ENCODE data around the gene SYPL1.

The SYPL1 gene

DNA sequence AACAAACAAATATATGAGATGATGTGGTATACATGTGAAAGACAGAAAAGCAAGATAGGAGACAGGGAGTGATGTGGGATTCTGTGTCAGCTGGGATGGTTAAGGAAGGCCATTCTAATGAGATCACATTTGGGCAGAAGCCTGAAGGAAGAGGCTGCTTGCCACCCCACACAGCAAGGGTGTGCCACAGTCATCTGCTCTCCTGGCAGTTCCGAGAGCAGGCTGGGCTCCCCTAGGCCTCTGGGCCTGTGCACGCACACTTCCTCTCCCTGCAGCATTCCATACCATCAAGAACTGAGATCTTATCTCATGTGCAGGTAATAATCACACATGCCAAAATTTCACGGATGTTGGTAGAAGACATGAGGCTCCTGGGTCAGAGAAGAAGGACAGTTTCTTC, 43.1 kb downstream of the SYPL1 start:
- H3K4me3 ChIP-seq (ENCODE audit: low read depth in 1 of 2, low read length in 1 of 2) = no peak overlapping the region
- no peak overlapping the region for H3K27ac ChIP-seq
- no peak for TF ChIP-seq CTCF (IDR thresholded peaks at IDR 0.05)

GRCh38 chr7:106068538-106068961, 43.6 kb downstream of the SYPL1 start:
- no peak for TF ChIP-seq CTCF (IDR thresholded peaks at IDR 0.05)
- no peaks in the 10 kb centered on the region for H3K9me3 ChIP-seq
- H3K4me3 ChIP-seq (ENCODE audit: low read depth in 1 of 2, low read length in 1 of 2) = no peak overlapping the region
- H3K27ac ChIP-seq = no peak overlapping the region
- H3K27me3 ChIP-seq = no peaks in the 10 kb centered on the region
- H3K36me3 ChIP-seq = no peaks in the 10 kb centered on the region
- peaks cover 25 to 30% of the 10 kb centered on the region in 2 experiments for H3K4me1 ChIP-seq (ENCODE audit: control insufficient read depth in 1 of 2, insufficient read depth in 1 of 2, low read depth in 1 of 2, low read length in 1 of 2)

More for the DNA sequence above, 43.1 kb downstream of the SYPL1 start:
- H3K27me3 ChIP-seq = no peaks in the 10 kb centered on the region
- H3K9me3 ChIP-seq = no peaks in the 10 kb centered on the region
- no peaks in the 10 kb centered on the region for H3K36me3 ChIP-seq
- H3K4me1 ChIP-seq (ENCODE audit: control insufficient read depth in 1 of 2, insufficient read depth in 1 of 2, low read depth in 1 of 2, low read length in 1 of 2) = peaks cover 25 to 30% of the 10 kb centered on the region in 2 experiments

- no peaks in the 10 kb centered on the region for H3K9me3 ChIP-seq
- peaks cover 21 to 28% of the 10 kb centered on the region in 2 experiments for H3K4me1 ChIP-seq (ENCODE audit: control insufficient read depth in 1 of 2, insufficient read depth in 1 of 2, low read depth in 1 of 2, low read length in 1 of 2)
- TF ChIP-seq CTCF (IDR thresholded peaks at IDR 0.05) = no peak
- H3K36me3 ChIP-seq = no peaks in the 10 kb centered on the region
- H3K4me3 ChIP-seq (ENCODE audit: low read depth in 1 of 2, low read length in 1 of 2) = no peak overlapping the region
- no peaks in the 10 kb centered on the region for H3K27me3 ChIP-seq
- no peak overlapping the region for H3K27ac ChIP-seq
Observed at GRCh38 chr7:106067678-106068077, 44.4 kb downstream of the SYPL1 start.

DNA sequence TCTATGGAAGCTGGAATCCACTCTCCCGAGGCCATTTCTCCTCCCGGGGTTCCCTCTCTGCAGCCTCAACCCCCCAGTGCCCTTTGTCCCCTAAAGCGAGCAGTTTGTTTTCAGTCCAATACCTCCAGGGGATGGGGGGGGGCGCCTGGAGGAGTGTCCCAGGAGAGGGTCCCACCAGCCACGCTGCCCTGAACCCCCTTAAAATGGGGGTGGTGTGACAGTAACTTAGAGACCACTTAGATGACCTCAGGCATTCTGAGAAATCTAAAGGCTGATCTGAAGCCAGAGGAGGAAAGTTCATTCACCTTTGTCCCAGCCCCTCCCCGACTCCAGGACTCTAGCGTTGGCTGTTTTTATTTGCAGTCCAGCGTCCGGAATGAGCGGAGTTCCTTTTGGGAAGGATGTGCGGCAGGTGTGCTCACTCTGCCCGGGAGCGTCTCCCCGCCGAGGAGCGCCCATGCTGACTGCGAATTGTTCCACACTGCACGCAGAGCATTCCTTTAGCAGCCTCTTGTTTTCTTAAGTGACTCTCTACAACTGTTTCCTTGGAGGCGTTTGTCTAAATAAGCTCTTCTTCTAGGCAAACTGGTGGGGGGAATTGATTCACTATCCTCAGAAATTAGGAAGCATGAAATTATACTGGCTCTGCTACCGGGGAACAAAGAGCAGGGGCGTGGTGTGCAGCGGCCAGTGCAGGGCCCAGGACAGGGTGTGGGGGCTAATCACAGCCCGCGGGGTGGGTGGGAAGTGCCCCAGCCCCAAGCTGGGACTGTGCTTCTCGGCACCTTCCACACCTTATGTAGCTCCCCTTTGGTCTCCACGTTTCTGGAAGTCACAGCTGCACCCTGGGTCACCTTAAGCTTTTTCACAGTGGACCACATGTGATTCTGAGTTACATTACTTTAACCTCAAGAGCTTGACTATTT, 46.3 kb downstream of the SYPL1 start:
- Histone ChIP-seq H3K4me1 (ENCODE audit: control insufficient read depth in 1 of 2, insufficient read depth in 1 of 2, low read depth in 1 of 2, low read length in 1 of 2) (peaks cover 5 to 10% of the 10 kb centered on the region in 2 experiments), H3K27ac (no peak overlapping the region), H3K36me3 (no peaks in the 10 kb centered on the region), H3K9me3 (no peaks in the 10 kb centered on the region), H3K27me3 (no peaks in the 10 kb centered on the region), H3K4me3 (ENCODE audit: low read depth in 1 of 2, low read length in 1 of 2) (no peak overlapping the region)
- TF ChIP-seq CTCF (IDR thresholded peaks at IDR 0.05) = no peak

- H3K36me3 ChIP-seq = no peaks in the 10 kb centered on the region
- H3K4me1 ChIP-seq (ENCODE audit: control insufficient read depth in 1 of 2, insufficient read depth in 1 of 2, low read depth in 1 of 2, low read length in 1 of 2) = peaks cover 0 to 1% of the 10 kb centered on the region in 2 experiments
- no peak overlapping the region for H3K27ac ChIP-seq
- no peak for TF ChIP-seq CTCF (IDR thresholded peaks at IDR 0.05)
- H3K4me3 ChIP-seq (ENCODE audit: low read depth in 1 of 2, low read length in 1 of 2) = no peak overlapping the region
- H3K9me3 ChIP-seq = no peaks in the 10 kb centered on the region
- H3K27me3 ChIP-seq = no peaks in the 10 kb centered on the region
Observed at GRCh38 chr7:106064771-106065574, 47.1 kb downstream of the SYPL1 start.

Measured in neutrophil (primary cell).